GM18499 (cell line): ENCODE measurements around the gene PCCA.
"Not testable (repeated sequence)": the region's sequence is repeated elsewhere in the genome, so short reads cannot be mapped to it uniquely, and the experiment has no call there.

ENCODE experiments used
- ATAC-seq: cut with Tn5 transposase; IDR thresholded peaks from one replicate; pipeline ENCODE4 v1.9.1; 2021; ENCODE audit warnings: moderate number of reproducible peaks; ENCODE audit not compliant: insufficient read depth, unreplicated experiment

PCCA gene

DNA sequence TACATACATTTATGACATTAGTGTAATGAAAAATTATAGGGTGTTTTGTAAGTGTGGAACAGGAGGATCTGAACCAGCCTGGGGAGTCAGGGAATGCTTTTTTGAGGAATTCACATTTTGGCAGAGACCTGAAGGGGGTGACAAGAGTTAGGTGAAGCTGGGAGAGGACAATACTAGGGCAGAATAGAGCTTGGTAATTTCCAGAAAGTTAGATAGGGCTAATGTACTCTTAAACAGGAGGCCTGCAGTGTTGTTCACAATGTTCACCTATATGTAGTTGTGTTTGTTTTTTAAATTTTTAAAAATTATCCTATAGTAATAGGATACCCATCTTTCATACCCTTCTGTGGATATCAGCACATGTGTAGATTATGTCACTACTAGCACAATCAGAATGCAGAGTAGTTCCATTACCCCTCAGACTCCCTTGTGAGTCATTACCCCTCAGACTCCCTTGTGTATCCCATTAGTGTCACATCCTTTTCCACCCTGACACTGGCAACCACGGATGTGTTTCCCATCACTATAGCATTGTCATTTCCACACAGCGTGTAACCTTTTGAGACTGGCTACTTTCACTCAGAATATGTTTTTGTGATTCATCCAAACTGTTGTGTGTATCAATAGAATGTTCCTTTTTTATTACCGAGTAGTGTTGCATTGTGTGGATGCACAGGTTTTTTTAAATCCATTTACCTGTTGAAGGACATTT lies 43.1 kb downstream of the PCCA start:
- no peak for ATAC-seq

DNA sequence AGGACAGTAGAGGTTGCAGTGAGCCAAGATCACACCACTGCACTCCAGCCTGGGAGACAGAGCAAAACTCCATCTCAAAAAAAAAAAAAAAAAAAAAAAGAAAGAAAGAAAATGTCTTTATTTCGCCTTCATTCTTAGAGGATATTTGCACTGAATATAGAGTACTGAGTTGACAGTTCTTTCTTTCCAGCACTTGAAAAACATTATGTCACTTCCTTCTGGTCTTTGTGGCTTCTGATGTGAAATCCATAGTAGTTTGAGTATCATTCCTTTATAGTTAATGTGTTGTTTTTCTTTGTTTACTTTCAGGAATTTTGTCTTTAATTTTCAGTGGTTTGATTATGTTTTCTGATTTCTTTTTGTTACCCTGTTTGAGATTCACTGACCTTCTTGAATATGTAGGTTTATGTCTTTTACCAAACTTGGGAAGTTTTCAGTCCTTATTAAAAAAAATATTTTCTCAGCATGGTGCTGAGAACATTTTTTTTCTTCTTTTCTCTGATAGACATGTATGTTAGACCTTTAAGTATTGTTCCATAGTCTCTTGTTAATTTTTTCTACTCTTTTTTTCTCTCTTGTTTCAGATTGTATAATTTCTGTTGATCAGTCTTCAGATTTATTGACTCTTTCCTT lies 50.1 kb downstream of the PCCA start:
- ATAC-seq, result no peak

DNA sequence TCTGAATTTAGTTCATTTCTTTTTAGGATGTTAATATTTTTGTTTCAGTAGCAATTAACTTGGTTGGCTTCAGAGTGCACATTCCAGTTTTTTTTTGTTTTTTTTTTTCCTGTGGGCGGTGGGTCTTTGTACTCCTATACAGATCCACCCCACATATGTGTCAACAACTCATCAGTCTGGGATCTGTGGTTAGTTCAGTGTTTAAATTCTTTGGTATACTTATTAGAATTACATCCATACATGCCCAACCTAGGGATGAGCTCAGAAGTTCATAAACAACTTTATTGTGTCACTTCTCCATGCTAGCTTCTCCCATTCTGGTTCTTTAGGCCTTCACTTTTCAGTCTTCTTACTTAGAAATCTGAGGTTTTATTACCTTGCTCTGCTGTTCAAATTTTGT lies 50.9 kb downstream of the PCCA start:
- no peak for ATAC-seq

DNA sequence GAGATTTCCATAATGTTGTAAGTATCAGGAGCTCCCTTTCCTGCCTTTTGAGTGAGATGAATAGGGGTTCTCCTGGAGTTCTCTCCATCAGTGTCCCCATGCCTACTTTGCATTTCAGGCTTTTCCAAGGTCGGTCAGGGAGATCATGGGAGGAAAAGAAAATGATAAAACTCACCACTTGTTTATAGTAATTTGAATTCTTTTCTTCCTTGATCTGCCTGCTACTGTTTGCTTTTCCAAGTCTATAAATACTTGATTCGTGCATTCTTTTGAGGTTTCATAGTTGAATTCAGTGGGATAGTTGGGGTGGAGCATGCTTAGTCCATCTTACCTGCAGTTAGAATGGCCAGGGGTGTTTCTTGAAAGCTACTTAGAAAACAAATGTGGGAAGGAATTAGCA lies 51.5 kb downstream of the PCCA start:
- ATAC-seq, result no peak

DNA sequence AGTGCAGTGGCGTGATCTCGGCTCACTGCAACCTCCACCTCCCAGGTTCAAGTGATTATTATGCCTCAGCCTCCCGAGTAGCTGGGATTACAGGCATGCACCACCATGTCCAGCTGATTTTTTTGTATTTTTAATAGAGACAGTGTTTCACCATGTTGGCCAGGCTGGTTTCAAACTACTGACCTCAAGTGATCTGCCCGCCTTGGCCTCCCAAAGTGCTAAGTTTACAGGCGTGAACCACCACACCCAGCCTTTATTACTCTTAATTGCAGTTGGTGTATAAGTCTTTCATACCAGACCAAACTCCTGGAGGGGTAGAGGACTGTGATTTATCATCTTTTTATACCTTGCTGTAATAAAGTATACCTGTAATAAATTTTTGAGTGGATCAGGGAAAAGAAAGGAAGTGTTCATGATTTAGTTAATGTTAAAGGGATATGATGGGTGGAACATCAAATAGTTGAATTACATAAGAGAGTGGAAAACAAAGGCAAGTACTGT lies 52.6 kb downstream of the PCCA start:
- not testable (repeated sequence) for ATAC-seq

DNA sequence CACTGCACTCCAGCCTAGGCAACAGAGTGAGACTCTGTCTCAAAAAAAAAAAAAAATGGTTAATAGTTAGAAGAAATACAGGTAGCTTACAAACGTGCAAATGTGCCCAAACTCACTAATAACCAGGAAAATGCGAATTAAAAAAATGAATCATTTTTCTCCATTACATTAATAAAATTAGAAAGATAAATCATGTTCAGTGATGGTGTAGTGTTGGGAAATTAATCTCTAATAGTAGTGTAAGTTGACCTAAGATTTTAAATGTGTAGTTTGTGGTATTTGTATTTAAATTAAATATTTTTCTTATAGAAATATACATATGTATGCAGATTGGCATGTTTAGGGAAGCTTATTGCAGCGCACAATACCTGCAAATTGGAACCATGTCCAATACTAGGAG lies 57.6 kb downstream of the PCCA start:
- no peak for ATAC-seq

DNA sequence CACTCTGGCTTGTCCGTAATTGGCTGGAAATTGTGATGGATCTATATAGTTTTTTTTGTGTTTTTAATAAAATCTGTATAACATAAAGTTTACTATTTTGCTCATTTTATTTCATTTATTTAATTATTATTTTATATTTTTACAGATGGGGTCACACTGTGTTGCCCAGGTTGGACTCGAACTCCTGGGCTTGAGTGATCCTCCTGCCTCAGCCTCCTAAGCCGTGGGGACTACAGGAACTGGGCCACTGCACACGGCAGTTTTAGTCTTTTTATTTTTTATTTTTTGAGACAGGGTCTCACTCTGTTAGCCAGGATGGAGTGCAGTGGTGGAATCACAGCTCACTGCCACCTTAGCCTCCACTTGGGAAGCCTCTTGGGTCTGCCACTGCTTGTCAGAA lies 58.9 kb downstream of the PCCA start:
- no peak for ATAC-seq

DNA sequence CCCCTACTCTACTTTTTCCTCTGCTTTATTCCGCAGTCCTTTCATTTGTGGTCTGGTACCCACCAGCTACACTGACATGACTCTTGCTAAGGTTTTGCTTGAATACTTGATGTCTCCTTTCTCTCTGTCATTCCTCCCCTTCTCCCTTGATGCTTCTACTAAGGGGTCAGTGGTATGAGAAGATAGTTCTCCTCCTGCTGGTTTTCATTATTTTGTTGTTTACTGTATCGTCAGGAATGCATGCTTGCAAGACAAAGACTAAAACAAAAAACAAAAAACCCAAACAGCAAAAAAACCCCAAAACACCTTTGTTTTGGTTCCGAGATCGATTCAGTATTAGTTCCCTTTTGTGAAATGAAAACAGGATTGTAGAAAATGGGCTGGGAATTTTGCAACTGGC lies 59.5 kb downstream of the PCCA start:
- ATAC-seq, result no peak

DNA sequence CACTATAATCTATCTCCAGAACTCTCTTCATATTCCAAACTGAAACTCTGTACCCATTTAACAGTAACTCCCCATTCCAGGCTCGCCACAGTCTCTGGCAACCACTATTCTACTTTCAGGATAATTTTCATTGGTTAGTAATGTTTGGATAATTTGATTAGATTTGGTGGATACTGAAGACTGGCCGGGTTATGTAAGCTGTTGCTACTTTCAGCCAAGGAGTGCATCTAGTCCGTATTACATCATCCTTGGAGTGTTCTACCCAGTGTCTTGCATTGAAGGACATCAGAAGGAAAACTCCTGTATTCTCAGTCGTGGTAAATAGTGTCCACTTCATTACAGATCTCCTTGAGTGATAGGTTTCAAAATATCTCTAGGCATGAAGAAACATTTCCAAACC lies 60.5 kb downstream of the PCCA start:
- ATAC-seq, result no peak

DNA sequence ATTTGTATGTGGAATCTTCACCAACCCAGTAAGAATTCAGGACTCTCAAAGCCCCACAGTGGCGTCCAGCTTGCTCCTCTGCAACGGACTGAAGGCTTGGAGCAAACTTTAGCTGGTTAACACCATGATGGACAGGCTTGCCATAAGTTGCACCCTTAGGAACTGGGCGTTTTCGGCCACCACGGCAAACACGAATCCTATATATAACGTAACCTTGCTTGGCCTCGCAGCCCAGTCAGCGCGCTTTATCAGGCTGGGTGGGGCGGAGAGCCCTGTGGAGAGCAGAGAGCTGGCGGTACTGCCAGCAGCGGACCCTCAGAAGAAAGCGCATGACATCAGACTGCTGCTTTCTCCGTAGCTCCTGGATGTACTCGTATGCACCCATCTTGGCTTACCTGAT lies 61.8 kb downstream of the PCCA start:
- not testable (repeated sequence) for ATAC-seq

DNA sequence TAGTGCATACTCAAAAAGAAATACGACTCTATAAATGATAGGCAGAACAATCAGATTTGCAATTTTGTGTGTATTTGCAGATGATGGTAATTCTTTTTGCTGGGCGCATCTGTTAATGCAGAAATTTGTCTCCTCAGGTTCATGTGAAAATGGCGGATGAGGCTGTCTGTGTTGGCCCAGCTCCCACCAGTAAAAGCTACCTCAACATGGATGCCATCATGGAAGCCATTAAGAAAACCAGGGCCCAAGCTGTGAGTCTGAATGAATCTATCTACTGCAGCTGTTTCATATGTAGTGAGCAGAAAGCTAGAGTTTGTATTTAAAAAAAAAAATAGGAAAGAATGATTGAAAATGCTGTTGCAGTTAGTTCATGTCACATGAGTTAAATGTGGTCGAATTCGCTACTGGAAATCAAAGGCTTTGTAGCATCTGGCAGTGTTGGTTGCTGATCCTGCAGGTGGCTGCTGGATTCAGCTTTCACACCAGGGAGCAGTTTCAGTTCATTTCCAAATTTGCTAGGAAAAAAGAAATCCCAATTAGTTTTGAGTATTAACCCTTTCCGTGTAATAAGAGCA lies 66.0 kb downstream of the PCCA start:
- no peak for ATAC-seq

DNA sequence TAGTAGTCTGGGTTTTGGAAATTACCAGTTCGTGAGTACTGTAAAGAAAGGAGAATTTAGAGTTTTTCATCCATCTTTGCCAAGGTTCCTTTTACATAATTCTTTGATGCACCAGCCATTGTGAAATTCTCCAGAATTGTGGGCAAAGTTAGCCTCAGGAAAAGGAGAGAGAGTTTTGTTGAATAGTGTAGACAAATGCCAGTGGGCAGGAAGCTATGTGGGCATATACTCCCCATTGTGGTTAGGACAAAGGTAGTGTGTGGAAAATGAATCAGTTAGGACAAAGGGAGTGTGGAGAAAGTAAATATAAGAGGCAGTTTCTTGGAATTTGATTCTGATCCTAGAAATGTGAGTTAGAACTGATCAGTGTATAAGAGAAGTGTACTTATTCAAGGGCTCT lies 67.9 kb downstream of the PCCA start:
- no peak for ATAC-seq

DNA sequence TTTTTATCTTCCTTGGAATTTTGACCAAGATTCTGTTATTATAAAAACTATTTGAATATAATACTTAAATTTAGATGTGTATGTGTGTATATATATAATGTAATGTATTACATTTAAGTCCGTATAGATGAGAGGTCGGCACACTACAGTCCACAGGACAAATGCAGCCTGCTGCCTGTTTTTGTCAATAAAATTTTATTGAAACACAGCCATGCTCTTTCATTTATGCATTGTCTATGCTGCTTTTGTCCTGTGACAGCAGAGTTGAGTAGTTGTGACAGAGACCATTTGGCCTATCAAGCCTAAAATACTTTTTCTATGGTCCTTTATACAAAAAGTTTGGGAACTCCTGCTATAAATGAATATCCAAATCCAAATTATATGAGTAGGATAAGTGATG lies 69.7 kb downstream of the PCCA start:
- no peak for ATAC-seq

DNA sequence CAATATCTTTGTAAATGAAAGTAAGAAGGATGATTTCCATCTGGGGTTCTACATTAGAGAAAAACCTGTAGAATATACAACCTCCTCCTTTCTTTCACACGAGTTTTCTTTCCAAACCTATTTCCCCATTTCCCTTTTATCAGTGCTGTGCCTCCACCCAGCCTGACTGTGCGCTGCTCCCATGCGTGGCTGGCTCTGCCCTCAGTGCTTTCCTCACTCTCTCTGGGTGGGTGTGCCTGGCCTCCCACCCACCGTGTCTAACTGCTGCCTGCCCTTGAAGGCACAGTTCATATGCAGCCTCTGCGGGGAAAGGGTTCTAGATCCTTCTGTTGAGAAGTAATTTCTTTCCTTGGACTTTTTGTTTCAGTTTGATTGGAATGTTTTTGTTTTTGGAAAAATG lies 70.7 kb downstream of the PCCA start:
- ATAC-seq, result no peak

DNA sequence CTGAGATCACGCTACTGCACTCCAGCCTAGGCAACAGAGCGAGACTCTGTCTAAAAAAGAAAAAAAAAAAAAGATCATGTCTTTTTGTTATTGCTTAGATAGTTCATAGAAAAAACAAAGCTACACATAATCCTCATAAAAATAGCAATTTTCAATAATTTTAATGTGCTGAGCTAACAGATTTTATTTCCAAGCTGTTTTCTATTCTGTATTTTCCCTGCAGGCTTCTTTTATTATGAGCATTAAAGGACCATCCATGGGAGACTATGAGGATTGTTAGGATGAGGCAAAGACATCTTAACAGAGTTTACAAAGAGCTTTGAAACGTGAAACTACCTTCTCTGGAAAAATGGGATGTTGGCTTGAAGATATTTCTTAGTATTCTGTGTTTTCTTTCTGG lies 71.6 kb downstream of the PCCA start:
- no peak for ATAC-seq

DNA sequence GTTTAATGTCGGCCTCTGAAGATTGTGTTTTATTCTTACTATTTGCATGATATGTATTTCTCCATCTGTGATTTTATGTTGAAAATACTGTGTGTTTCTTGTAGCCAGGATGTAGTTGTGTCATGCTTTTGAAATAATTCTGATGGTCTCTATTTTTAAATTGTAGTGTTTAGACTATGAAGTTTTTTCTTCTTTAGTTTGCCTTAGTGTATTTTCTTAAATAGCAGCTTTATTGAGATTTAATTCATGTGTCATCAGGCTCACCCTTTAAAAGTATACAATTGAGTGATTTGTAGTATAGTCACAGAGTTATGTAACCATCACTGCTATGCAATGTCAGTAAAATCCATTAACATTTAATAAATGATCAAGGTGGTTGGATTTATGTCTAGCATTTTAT lies 74.5 kb downstream of the PCCA start:
- no peak for ATAC-seq

DNA sequence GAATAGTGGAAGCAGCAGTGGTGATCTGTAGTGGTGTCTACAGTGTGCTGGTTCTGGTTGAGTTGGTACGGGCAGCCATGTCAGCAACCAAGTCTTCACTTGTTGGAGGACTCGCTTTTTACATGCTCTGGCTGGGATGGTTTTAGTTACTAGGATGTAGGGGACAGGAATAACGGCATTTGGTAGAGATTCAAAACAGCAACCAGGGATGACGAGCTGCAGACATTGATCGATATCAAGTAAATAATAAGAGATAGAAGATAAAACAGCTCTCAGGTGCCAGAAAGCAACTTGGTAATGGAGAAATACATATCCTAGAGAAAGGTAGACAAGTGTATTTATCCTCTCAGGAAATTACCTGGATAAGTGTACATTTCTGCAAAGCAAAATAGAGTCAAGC lies 84.3 kb downstream of the PCCA start:
- no peak for ATAC-seq

DNA sequence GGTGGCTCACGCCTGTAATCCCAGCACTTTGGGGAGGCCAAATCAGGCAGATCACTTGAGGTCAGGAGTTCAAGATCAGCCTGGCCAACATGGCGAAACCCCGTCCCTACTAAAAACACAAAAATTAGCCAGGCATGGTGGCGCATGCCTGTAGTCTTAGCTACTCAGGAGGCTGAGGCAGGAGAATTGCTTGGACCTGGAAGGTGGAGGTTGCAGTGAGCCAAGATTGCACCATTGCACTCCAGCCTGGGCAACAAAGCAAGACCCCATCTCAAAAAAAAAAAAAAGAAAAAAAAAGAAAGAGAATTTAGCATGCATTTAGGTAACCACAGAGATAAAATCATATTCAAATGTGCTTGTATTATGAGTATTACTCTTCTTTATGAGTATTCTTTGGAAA lies 85.6 kb downstream of the PCCA start:
- ATAC-seq, result not testable (repeated sequence)

DNA sequence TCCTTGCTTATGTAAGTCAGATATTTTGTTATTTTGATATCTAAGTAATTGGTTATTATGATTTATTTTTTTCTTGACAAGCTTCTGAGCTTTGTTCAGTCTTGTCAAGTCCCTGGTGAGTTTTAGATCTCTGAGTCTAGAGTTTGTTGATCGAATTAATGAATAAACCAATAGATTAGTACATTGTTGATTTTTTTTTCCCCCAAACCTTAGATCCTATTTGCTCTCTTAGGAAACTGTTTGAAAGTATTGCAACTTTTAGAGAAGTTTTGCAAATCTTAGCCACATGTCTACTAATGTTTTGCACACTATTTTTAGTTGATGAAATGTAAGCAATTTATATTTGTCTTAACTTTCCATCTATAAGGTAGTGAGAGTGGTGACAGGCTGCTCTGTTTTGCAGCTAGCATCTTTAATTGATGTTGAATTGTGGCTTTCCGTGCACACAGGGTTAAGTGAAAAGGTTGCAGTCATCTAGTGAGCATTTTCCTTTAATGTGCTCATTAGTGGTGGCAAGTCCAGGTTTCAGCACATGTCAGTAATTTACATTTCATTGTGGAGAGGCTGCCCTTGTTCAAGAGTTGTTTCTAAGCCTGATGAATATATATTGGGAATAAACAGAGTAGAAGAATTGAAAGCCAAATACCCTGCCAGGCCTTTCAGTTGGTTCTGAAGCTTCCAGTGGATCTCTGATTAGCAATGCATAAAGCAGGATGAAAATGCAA lies 86.3 kb downstream of the PCCA start:
- ATAC-seq, result no peak

DNA sequence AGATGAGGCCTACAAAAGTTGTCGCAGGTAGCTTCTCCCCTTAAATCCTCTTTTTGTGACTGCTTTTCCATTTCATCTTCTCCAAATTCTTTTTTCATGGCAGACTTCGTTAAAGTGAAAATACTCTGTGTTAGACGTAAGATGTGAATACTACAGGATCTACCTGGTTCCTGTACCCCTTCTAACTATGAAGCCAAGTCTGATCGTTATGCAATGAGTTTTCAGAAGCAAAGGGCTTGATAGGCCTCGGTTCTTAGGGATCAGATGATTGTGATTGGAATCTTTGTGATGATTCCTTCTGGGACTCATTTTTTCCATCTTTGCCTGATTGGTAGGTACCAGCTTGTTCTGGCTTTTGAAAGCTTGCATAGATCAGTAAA lies 86.9 kb downstream of the PCCA start:
- ATAC-seq, result no peak

DNA sequence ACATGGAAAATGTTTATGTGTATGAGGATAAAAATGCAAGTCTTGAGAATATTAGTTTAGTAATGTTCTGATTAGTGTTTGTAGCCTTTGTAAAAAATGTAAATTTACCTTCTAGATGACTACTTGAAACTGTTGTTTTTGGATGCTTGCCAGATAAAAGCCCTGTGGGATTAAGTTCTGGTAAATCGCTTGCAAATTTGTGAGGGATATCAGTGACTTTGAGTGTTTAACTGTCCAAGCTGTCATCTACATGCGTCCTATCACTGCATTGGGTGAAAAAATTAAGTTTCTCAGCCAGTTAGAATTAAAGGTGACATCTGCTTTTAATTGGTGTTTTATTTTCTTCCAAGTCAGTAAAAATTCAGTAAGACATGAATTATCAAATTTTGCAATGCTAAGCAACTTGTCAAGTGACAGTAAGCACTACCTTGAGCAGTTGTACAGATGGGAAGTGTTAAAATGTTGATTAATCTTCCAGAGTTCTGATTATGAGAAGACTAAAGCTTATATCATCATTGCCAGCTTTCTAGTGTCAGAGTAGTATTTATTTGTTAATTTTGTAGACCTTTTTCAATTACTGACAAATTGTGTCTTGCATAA lies 88.0 kb downstream of the PCCA start:
- no peak for ATAC-seq
